GM12891 (cell line): ENCODE results near the gene PIK3C3.

Experiments used
- DNase-seq: peaks from one replicate; pipeline ENCODE4 v3.0.0; 2011; ENCODE audit warnings: low spot score; ENCODE audit not compliant: insufficient read length
- FAIRE-seq: peaks from 2 replicates; lab custom pipeline; 2011; peaks lifted over from hg19 to GRCh38; lab: Jason Lieb, UNC
- PAX5 ChIP-seq: IDR thresholded peaks from 2 replicates; pipeline ENCODE4 v1.6.1; 2011; ENCODE audit warnings: low read length, moderate library complexity, mild to moderate bottlenecking; ENCODE audit not compliant: insufficient read depth, severe bottlenecking
- POLR2A ChIP-seq: IDR thresholded peaks from 2 replicates; pipeline ENCODE4 v1.6.1; 2011; ENCODE audit warnings: low read depth, low read length, control low read depth
- POLR2AphosphoS5 ChIP-seq: IDR thresholded peaks from 2 replicates; pipeline ENCODE4 v1.6.1; 2011; ENCODE audit warnings: low read depth, low read length, control low read depth
- POU2F2 ChIP-seq: IDR thresholded peaks from 2 replicates; pipeline ENCODE4 v1.6.1; 2011; ENCODE audit warnings: low read depth, mild to moderate bottlenecking, control low read depth, low read length, moderate library complexity
- SPI1 ChIP-seq: IDR thresholded peaks from 2 replicates; pipeline ENCODE4 v1.6.1; 2011; ENCODE audit warnings: low read depth, low read length, control low read depth
- TAF1 ChIP-seq: IDR thresholded peaks from 2 replicates; pipeline ENCODE4 v1.6.1; 2011; ENCODE audit warnings: low read depth, low read length, control low read depth

Gene PIK3C3

GRCh38 chr18:41932899-41933298, 22.1 kb upstream of the PIK3C3 start:
- TF ChIP-seq POLR2AphosphoS5 = no peak
- no peak for TF ChIP-seq POU2F2
- TF ChIP-seq PAX5 = no peak
- TF ChIP-seq POLR2A = no peak
- TF ChIP-seq TAF1 = no peak
- no peak for TF ChIP-seq SPI1
- no peak for FAIRE-seq

GRCh38 chr18:41933778-41934177, 21.3 kb upstream of the PIK3C3 start:
- DNase-seq = no peak
- TF ChIP-seq TAF1 = no peak
- no peak for FAIRE-seq

More at GRCh38 chr18:41932899-41933298, 22.1 kb upstream of the PIK3C3 start:
- no peak for DNase-seq

GRCh38 chr18:41936471-41937134, 18.4 kb upstream of the PIK3C3 start:
- DNase-seq (no peak), FAIRE-seq (no peak)
- no peak for TF ChIP-seq TAF1
- no peak for TF ChIP-seq PAX5
- TF ChIP-seq POU2F2 = no peak
- peak; percentile 34; the same call in 1 of the 2 replicates for TF ChIP-seq SPI1

GRCh38 chr18:41938445-41938844, 16.6 kb upstream of the PIK3C3 start:
- DNase-seq (no peak), FAIRE-seq (no peak)
- TF ChIP-seq TAF1 = no peak
- TF ChIP-seq SPI1 = no peak
- no peak for TF ChIP-seq PAX5
- TF ChIP-seq POLR2A = no peak
- TF ChIP-seq POLR2AphosphoS5 = no peak
- no peak for TF ChIP-seq POU2F2

GRCh38 chr18:41939326-41939725, 15.7 kb upstream of the PIK3C3 start:
- no peak for DNase-seq
- TF ChIP-seq POLR2A (no peak), SPI1 (no peak), POLR2AphosphoS5 (no peak), PAX5 (no peak), TAF1 (no peak), POU2F2 (no peak)
- FAIRE-seq = no peak

- no peak for TF ChIP-seq POLR2A
- TF ChIP-seq TAF1 = no peak
- FAIRE-seq (no peak), DNase-seq (no peak)
Measured at GRCh38 chr18:41940506-41941215, 14.4 kb upstream of the PIK3C3 start.

GRCh38 chr18:41942254-41942653, 12.8 kb upstream of the PIK3C3 start:
- TF ChIP-seq TAF1 (no peak), POLR2AphosphoS5 (no peak), POU2F2 (no peak), PAX5 (no peak), POLR2A (no peak), SPI1 (no peak)
- DNase-seq = no peak
- FAIRE-seq = no peak

GRCh38 chr18:41948544-41949110, 6.4 kb upstream of the PIK3C3 start:
- TF ChIP-seq POLR2A = no peak
- no peak for TF ChIP-seq PAX5
- no peak for TF ChIP-seq POLR2AphosphoS5
- no peak for TF ChIP-seq SPI1
- TF ChIP-seq POU2F2 = no peak
- TF ChIP-seq TAF1 = no peak
- no peak for DNase-seq
- no peak for FAIRE-seq

GRCh38 chr18:41949206-41949920, 5.7 kb upstream of the PIK3C3 start:
- DNase-seq = no peak
- FAIRE-seq = no peak
- TF ChIP-seq PAX5 (no peak), SPI1 (no peak), TAF1 (no peak), POU2F2 (no peak), POLR2A (no peak), POLR2AphosphoS5 (no peak)

- no peak for TF ChIP-seq POU2F2
- no peak for TF ChIP-seq SPI1
- no peak for TF ChIP-seq PAX5
- peak; percentile 68 for FAIRE-seq
- no peak for DNase-seq
Measured at GRCh38 chr18:41955688-41956087, 654 bp downstream of the PIK3C3 start.

- FAIRE-seq = no peak
- DNase-seq = no peak
- TF ChIP-seq POLR2AphosphoS5 (no peak), SPI1 (no peak), POU2F2 (no peak), PAX5 (no peak), TAF1 (no peak), POLR2A (no peak)
Measured at GRCh38 chr18:41959045-41959444, 4.0 kb downstream of the PIK3C3 start.
